ENCODE data around the gene STARD3.

Gene STARD3

GRCh38 chr17:39639043-39639442 is 2.1 kb downstream of the STARD3 start:
- DNase-seq (ENCODE audit: low read depth in 2 of 2): no peak

DNA sequence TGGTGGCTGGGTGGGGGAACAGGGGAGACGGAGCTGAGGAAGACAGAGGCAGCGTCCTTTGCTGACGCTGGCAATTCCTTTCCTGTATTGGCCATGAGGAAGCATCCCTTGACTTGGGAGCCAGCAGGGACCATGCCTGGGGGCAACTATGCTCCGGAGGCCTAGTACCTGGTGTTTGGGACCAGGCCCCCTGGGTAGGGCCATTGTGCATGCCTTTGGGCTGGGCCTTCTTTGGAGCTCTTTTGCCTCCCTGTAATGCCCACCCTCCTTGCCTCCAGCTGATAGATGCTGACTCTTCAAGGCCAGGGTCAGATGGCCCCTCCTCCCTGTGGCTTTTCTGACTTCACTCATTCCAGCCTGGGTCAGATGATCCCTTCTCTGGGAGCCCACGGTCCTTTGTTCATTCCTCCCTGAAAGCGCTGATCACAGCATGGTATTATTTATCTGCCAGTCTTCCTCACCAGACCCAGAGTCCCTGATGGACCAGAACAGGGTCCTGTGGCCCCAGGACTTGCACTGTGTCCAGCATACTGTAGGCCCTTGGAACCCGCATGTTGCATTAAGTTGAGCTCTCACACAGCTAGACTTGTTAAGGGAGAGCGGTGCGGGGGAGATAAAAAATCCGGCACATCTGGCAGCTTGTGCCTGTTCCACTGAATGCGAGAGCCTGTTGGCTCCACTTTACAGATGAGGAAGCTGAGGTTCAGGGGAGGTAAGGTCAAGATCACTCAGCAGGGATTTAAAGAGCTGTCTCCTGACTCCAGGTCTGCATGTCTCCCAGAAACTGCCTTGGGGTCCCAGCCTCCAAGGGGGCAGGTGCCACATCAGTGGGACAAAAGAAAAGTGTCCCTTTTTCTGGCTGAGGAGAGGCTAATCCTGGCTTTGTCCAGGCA is 2.9 kb downstream of the STARD3 start:
- no peak for DNase-seq (ENCODE audit: low read depth in 2 of 2)

- DNase-seq (ENCODE audit: low read depth in 2 of 2): no peak
These were observed 3.7 kb downstream of the STARD3 start for GRCh38 chr17:39640591-39641031.

DNA sequence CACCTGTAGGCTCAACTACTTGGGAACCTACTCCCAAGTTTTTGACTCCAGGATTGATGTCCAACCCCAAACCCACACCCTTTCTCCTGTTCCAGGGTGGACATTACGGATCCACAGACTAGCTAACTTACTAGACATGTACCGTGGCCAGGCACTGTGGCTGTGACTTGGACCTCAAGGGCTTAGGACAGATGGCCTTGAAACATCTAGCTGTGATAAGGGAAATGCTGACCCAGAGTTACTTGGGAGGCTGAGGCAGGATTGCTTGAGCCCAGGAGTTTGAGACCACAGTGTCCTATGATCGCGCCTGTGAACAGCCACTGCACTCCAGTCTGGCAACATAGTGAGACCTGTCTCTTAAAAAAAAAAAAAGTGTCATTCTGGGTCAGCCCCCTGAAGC is 4.2 kb downstream of the STARD3 start:
- DNase-seq (ENCODE audit: low read depth in 2 of 2): no peak

DNA sequence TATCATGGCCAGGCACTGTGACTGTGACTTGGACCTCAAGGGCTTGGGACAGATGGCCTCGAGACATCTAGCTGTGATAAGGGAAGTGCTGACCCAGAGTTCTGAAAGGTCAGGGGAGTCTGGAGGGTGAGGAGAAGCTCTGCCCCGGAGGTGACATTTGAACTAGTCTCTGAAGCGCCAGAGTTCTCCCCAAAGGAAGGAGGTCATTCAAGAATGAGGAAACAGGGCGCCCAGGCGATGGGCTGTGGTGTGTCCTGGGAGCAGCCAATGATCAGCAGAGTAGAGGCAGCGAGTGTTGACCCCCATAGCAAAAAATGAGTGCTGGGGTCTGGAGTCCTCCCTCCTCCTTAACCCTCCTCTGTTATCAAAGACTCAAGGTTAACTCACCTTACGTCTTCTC is 4.9 kb downstream of the STARD3 start:
- DNase-seq (ENCODE audit: low read depth in 2 of 2): no peak

- DNase-seq (ENCODE audit: low read depth in 2 of 2): no peak
These were observed 5.5 kb downstream of the STARD3 start for GRCh38 chr17:39642291-39643074.

GRCh38 chr17:39643271-39643670 is 6.3 kb downstream of the STARD3 start:
- no peak for DNase-seq (ENCODE audit: low read depth in 2 of 2)

DNA sequence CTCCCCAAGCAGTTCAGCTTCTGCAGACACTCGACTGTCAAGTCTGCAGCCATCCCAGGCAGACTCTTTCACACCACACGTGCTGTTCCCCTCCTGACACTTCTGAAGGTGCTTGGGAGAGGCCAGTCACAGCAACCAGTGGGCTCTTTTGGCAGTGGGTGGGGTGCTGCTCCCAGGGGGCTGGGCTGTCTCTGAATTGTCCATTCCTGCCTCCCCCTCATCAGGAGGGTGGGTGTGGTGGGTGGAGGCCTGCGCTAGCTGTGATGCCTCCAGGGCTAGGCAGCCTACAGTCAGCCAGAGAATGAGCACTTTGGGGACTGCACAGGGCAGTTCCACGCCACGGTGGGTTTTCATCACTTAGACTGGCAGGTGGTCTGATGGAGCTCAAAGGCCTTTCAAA is 10.3 kb downstream of the STARD3 start:
- no peak for DNase-seq (ENCODE audit: low read depth in 2 of 2)

DNA sequence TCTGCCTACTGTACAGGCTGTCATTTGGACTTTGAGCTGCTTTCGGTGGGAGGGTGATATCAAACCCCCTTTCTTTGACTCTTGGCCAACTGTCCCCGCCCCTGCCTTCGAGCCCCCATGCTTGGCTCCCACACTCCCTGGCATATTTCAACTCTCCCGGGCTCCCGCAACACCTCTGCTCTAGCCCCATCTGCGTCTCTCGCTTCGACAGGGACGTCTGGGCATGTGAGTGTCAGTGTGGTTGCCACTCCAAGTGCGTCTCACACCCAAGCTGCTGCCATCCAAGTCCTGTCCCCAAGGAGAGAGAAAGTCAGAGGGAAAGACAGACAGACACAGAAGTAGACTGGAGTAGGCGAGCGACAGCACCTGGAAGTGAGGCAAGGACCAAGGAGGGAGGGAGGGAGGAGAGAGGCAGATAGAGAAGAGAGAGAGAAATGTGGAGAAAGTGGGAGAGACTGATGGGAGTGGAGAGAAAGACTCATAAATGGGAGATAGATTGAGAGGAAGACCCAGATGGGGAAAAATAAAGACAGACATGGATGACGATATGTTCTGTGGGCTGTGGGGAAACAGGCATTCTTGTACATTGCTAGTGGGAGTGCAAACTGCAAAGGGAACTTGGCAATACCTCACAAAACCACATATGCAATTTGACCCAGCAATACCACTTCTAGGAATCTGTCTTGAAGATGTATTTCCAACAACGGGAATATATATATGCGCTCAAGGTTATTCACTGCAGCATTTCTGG is 11.8 kb downstream of the STARD3 start:
- DNase-seq (ENCODE audit: low read depth in 2 of 2): no peak

DNA sequence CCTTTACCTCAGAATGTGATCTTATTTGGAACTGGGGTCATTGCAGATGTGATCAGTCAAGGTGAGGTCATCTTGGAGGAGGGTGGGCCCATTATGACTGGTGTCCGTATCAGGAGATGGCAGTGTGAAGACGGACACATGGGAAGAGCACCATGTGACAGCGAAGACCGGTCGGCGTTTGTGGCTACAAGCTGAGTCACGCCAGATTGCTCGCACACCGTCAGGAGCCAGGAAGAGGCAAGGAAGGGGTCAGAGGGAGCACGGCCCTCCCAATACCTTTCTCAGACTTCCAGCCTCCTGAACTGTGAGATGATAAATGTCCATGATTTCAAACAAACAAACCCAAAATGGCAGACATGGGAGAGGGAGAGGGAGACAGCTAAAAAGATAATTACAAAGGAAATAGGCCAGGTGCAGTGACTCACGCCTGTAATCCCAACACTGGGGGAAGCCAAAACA is 13.2 kb downstream of the STARD3 start:
- DNase-seq (ENCODE audit: low read depth in 2 of 2): no peak

- no peak for DNase-seq (ENCODE audit: low read depth in 2 of 2)
These were observed 15.1 kb downstream of the STARD3 start for GRCh38 chr17:39651923-39652586.

DNA sequence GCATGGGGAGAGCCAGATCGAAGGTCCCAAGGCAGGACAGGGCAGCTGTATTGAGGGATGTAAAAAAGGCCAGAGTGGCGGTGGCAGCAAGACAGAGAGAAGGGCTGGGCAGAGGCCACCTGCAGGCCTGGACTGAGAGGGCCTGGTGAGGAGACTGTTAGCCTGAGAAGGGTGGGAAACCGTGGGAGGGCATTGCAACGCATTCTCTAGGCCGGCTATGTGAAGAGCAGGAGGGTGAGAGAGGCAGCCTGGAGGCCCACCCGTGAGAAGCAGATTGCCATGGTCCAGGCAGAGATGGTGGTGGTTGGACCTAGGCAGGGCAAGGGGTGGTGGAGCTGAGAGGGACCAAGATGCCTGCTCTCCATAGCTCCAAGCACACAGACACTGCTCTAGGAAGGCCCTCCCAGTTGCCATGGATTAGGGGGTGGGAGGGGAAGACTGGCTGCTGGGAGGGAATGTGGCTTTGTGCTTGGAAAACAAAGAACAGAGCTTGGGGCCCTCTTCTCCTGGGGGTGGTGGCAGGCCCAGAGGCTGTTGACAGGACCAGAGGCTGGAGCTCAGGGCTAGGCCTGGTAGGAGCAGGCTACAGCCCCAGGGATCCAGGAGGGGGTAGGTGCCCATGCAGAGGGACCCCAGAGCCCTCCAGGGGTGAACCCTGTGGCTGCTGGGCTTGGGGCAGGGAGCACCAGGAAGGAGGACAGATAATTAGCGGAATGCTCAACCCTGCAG is 15.8 kb downstream of the STARD3 start:
- DNase-seq (ENCODE audit: low read depth in 2 of 2): no peak

DNA sequence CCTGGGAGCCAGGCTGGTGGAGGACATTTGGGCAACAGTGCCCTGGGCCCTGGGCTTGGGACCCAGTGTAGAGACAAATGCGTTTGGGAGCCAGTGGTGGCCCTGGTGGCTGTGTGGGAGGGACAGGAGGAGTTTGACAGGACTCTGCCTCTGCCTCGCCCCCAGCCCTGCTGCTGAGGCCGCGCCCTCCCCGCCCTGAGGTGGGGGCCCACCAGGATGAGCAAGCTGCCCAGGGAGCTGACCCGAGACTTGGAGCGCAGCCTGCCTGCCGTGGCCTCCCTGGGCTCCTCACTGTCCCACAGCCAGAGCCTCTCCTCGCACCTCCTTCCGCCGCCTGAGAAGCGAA is 16.3 kb downstream of the STARD3 start:
- no peak for DNase-seq (ENCODE audit: low read depth in 2 of 2)

DNA sequence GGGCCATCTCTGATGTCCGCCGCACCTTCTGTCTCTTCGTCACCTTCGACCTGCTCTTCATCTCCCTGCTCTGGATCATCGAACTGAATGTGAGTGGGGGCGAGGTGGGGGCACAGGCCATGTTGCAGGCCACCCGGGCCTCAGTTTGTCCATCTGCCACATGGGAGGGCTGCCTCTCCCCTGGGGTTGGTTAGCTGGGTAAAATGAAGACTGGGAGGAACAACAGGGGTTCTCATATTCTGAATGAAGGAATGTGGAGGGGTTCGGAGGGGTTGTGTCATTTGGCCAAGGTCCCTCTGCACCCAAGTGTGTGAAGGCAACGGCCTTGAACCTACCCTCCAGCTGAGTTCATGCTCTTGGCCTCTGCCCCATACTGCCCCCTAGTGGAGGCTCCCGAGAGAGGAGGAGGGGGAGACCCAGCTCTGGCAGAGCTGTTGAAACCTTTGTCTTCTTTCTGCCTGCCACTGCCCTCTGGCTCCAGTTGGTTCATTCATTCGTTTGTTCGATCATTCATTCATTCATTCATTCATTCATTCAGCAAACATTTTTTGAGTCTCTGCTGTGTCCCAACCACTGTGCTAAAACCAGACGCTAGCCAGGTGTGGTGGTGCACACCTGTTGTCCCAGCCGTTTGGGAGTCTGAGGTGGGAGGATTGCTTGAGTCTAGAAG is 16.9 kb downstream of the STARD3 start:
- peak; percentile 46 to 62 for DNase-seq (ENCODE audit: low read depth in 2 of 2)

DNA sequence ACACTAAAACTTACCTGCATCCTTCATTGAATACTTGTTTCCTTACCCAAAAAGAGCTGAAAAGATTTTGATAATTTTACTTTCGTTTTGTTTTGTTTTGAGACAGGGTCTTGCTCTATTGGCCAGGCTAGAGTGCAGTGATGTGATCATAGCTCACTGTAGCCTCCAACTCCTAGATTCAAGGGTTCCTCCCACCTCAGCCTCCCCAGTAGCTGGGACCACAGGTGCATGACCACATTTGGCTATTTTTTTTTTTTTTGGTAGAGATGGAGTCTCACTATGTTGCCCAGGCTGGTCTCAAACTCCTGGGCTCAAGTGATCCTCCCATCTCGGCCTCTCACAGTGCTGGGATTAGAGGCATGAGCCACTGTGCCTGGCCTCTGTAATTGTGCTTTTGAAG is 18.2 kb downstream of the STARD3 start:
- no peak for DNase-seq (ENCODE audit: low read depth in 2 of 2)

DNA sequence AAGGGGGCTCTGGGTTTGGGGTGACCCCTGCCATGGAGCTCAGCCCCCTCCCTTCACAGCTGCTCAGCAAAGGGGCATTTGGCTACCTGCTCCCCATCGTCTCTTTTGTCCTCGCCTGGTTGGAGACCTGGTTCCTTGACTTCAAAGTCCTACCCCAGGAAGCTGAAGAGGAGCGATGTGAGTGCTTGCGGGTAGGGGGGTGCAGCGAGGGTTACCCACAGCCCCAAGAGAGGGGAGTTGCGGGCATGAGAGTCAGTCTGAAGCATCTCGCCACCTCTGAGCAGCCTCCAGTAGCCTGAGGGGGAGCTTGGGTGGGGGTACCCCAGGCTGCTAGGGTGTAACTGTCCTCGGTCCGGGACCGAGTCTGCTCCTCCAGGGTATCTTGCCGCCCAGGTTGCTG is 21.4 kb downstream of the STARD3 start:
- no peak for DNase-seq (ENCODE audit: low read depth in 2 of 2)

DNA sequence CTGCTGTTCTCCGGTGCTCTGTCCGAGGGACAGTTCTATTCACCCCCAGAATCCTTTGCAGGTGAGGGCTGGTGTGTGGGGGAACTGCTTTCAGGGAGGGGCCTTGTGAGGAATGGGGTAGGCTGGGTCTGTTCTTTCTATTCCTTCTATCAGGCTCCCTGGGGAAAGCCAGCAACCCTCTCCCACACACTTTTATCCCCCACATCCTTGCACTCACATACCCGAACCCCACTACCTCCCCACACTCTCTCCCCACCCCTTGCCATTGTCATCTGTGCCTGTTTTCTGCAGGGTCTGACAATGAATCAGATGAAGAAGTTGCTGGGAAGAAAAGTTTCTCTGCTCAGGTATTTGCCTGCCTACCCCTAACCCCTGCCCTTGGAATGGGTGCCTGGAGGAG is 21.8 kb downstream of the STARD3 start:
- DNase-seq (ENCODE audit: low read depth in 2 of 2): no peak

DNA sequence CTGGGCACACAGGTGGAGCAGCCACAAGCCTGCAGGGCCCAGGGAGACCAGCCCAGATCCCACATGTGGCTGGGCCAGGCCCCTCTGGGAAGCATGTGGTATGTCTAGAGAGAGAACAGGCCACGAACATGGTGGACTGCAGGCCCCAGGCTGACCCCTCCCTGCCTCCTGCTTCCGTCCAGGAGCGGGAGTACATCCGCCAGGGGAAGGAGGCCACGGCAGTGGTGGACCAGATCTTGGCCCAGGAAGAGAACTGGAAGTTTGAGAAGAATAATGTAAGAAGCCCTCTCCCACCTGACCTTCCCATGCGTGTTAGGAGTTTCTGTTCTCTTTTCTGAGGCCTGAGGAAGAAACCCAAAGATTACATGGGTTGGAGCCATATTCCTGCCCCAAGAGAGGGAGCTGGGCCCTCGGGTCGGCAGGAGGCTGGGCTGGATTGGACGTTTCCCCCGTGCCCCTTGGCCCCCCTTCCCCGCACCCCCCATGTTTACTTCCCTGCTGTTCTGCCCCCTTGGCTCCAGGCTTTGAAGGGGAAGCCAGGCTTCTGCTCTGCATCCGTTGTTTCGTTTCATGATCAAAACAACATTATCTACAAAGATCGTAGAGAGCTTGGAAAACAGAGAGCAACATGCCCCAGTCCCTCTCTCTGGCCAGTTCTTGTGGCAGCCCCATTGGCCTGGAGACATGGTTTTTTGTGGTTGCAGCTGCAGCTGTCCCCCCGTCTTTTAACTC is 22.5 kb downstream of the STARD3 start:
- DNase-seq (ENCODE audit: low read depth in 2 of 2): no peak

- no peak for DNase-seq (ENCODE audit: low read depth in 2 of 2)
These were observed 23.0 kb downstream of the STARD3 start for GRCh38 chr17:39660011-39660360.

Measured in activated CD8-positive, alpha-beta memory T cell treated with anti-CD3 and anti-CD28 coated beads for 4 hours (primary cell).